LoVo (cell line): ENCODE results near the gene FOXO1.

Experiments
- DNase-seq: peaks from one replicate; pipeline ENCODE4 v3.0.0-alpha.2; 2016; ENCODE audit warnings: low spot score

The FOXO1 gene

GRCh38 chr13:40540328-40541044 is 126.0 kb downstream of the FOXO1 start:
- peak; percentile 78 for DNase-seq

- DNase-seq: no peak
Observed at GRCh38 chr13:40539576-40540327, 126.7 kb downstream of the FOXO1 start.

- DNase-seq: no peak
Observed at GRCh38 chr13:40537146-40537895, 129.1 kb downstream of the FOXO1 start.

- DNase-seq: no peak
Observed at GRCh38 chr13:40536443-40537113, 129.9 kb downstream of the FOXO1 start.

GRCh38 chr13:40535345-40535836 is 131.1 kb downstream of the FOXO1 start:
- no peak for DNase-seq

GRCh38 chr13:40534456-40534855 is 132.0 kb downstream of the FOXO1 start:
- no peak for DNase-seq

- DNase-seq: no peak
Observed at GRCh38 chr13:40533072-40533471, 133.4 kb downstream of the FOXO1 start.

GRCh38 chr13:40530961-40531360 is 135.5 kb downstream of the FOXO1 start:
- no peak for DNase-seq

GRCh38 chr13:40528881-40529280 is 137.6 kb downstream of the FOXO1 start:
- DNase-seq: peak; percentile 71

GRCh38 chr13:40527914-40528313 is 138.5 kb downstream of the FOXO1 start:
- no peak for DNase-seq

- DNase-seq: no peak
Observed at GRCh38 chr13:40522282-40522681, 144.2 kb downstream of the FOXO1 start.

GRCh38 chr13:40520916-40521315 is 145.5 kb downstream of the FOXO1 start:
- no peak for DNase-seq

GRCh38 chr13:40519637-40520036 is 146.8 kb downstream of the FOXO1 start:
- DNase-seq: no peak

GRCh38 chr13:40518481-40518882 is 148.0 kb downstream of the FOXO1 start:
- DNase-seq: peak; percentile 44

- no peak for DNase-seq
Observed at GRCh38 chr13:40517486-40518480, 148.7 kb downstream of the FOXO1 start.

GRCh38 chr13:40515702-40516101 is 150.7 kb downstream of the FOXO1 start:
- DNase-seq: no peak

GRCh38 chr13:40514802-40515201 is 151.6 kb downstream of the FOXO1 start:
- DNase-seq: no peak

GRCh38 chr13:40509876-40510275 is 156.6 kb downstream of the FOXO1 start:
- DNase-seq: no peak

- no peak for DNase-seq
Observed at GRCh38 chr13:40508767-40509342, 157.6 kb downstream of the FOXO1 start.

GRCh38 chr13:40508127-40508526 is 158.3 kb downstream of the FOXO1 start:
- DNase-seq: no peak
